Peyer's patch (tissue), 4 donors: ENCODE measurements around the gene GABRB1.

Experiments
- CTCF ChIP-seq, 6 experiments: fragments of 450-650 bp in 4 of 6; fragments of 200-600 bp in 2 of 6; sonication (generic) in 1 of 6; IDR thresholded peaks; one replicate each; pipeline ENCODE4 v1.5.1; 2017 to 2019; ENCODE audit warnings: antibody characterized with exemption in 6 of 6, mild to moderate bottlenecking in 3 of 6, moderate library complexity in 1 of 6
- POLR2A ChIP-seq, 2 donors: fragments of 450-650 bp; IDR thresholded peaks; one replicate each; pipeline ENCODE4 v1.5.1; 2017; ENCODE audit warnings: antibody characterized with exemption in 2 of 2, mild to moderate bottlenecking in 2 of 2, moderate library complexity in 2 of 2

GRCh38 chr4:47334652-47335051, 303.3 kb downstream of the GABRB1 start:
- TF ChIP-seq CTCF (IDR thresholded peaks at IDR 0.05) (no peak), POLR2A (IDR thresholded peaks at IDR 0.05) (no peak)
